Thyroid gland (tissue), 4 donors: ENCODE data around the gene REXO1.

ENCODE experiments used
- POLR2A ChIP-seq, 2 donors: fragments of 450-650 bp; IDR thresholded peaks; one replicate each; pipeline ENCODE4 v1.6.1; 2017; ENCODE audit warnings: antibody characterized with exemption in 2 of 2, mild to moderate bottlenecking in 2 of 2, moderate library complexity in 1 of 2
- TF ChIP-seq, protein P1 (sequence below), 6 experiments: fragments of 200-600 bp in 3 of 6; fragments of 450-650 bp in 3 of 6; sonication (generic) in 3 of 6; IDR thresholded peaks; one replicate each; pipeline ENCODE4 v1.5.1; 2016 to 2019; ENCODE audit warnings: antibody characterized with exemption in 6 of 6, mild to moderate bottlenecking in 2 of 6, inconsistent platforms in 1 of 6, moderate library complexity in 1 of 6

DNA sequence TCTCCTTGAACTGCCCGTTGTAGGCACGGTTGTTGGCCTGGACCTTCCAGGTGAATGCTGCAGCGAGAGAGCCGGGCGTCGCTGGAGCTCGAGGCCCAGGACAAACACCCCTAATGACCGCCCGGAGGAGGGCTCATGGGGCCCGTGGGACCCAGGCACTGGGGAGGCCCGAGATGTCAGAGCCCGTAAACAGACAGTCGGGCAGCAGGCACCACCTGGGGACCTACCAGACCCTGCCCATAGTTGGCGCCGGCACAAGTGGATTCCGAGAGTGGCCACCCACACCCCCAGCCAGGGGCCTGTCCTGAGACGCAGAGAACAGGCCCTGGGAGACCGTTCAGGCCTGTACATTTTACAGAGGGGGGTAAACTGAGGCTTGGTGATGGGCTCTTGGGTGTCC, 38.6 kb downstream of the REXO1 start:
- TF ChIP-seq, protein P1, sequence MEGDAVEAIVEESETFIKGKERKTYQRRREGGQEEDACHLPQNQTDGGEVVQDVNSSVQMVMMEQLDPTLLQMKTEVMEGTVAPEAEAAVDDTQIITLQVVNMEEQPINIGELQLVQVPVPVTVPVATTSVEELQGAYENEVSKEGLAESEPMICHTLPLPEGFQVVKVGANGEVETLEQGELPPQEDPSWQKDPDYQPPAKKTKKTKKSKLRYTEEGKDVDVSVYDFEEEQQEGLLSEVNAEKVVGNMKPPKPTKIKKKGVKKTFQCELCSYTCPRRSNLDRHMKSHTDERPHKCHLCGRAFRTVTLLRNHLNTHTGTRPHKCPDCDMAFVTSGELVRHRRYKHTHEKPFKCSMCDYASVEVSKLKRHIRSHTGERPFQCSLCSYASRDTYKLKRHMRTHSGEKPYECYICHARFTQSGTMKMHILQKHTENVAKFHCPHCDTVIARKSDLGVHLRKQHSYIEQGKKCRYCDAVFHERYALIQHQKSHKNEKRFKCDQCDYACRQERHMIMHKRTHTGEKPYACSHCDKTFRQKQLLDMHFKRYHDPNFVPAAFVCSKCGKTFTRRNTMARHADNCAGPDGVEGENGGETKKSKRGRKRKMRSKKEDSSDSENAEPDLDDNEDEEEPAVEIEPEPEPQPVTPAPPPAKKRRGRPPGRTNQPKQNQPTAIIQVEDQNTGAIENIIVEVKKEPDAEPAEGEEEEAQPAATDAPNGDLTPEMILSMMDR (IDR thresholded peaks at IDR 0.05), result no peak
- no peak for TF ChIP-seq POLR2A (IDR thresholded peaks at IDR 0.05)
